ENCODE measurements around the gene IFITM1. TPM values are rescaled to one million over a fixed set of nuclear protein-coding genes. Genes with fewer than 3 reads are reported as not detected.
"Not testable (repeated sequence)": the region's sequence is repeated elsewhere in the genome, so short reads cannot be mapped to it uniquely, and the experiment has no call there.

IFITM1 gene
- total RNA-seq, 6 donors from 2014 or later: 16.8 to 119 (median 74.5) TPM

- no peak overlapping the region for H3K4me3 ChIP-seq
- WGBS, 2 donors: 61 to 67% methylated on average over 5 of the region's 5 CpGs
- H3K9me3 ChIP-seq: no peaks in the 10 kb centered on the region
- no peak for ATAC-seq (ENCODE audit: low FRiP score in 2 of 2)
- no peak for DNase-seq
- TF ChIP-seq CTCF (IDR thresholded peaks at IDR 0.05): no peak
- TF ChIP-seq POLR2A (IDR thresholded peaks at IDR 0.05): no peak
- TF ChIP-seq EP300 (IDR thresholded peaks at IDR 0.05): no peak
- no peak for TF ChIP-seq POLR2AphosphoS5 (IDR thresholded peaks at IDR 0.05)
- H3K27ac ChIP-seq: peak overlapping the region in 2 of 4 donors; percentile 25 to 51
- H3K36me3 ChIP-seq: no peaks in the 10 kb centered on the region
- H3K4me1 ChIP-seq: peaks cover 9 to 12% (median 10%) of the 10 kb centered on the region in 4 donors
- H3K27me3 ChIP-seq: no peaks in the 10 kb centered on the region
Measured at GRCh38 chr11:340539-341512, 27.0 kb downstream of the IFITM1 start.

DNA sequence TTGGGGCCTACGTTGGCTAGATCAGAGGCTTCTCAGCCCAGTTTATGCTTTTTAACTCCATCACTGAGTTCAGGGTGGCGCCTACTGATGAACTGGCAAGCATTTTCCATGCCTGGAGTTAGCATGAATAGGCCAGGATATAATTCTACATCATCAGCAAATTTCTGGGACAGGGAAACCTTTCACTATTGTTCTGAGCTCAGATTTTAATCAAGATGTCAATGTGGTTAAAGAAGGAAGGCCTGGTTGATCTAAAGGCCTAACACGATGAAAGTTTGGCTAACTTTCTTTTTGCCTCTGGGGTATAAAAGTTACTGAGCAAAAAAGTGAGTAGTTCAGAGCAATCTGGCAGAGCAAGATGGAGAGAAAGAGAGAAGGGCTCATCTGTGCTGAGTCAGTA is 28.5 kb downstream of the IFITM1 start:
- Histone ChIP-seq H3K36me3 (no peaks in the 10 kb centered on the region), H3K27ac (peak overlapping the region in 3 of 4 donors; percentile 8 to 51 (median 25)), H3K4me1 (peaks cover 0 to 4% (median 0%) of the 10 kb centered on the region in 4 donors), H3K9me3 (no peaks in the 10 kb centered on the region), H3K27me3 (no peaks in the 10 kb centered on the region), H3K4me3 (no peak overlapping the region)
- ATAC-seq (ENCODE audit: low FRiP score in 2 of 2) (no peak), DNase-seq (no peak)
- WGBS, 2 donors: 52 to 60% methylated on average over 3 of the region's 3 CpGs
- no peak for TF ChIP-seq POLR2A (IDR thresholded peaks at IDR 0.05)
- no peak for TF ChIP-seq CTCF (IDR thresholded peaks at IDR 0.05)
- no peak for TF ChIP-seq EP300 (IDR thresholded peaks at IDR 0.05)
- no peak for TF ChIP-seq POLR2AphosphoS5 (IDR thresholded peaks at IDR 0.05)

GRCh38 chr11:344836-345578 is 31.2 kb downstream of the IFITM1 start:
- DNase-seq: no peak
- Histone ChIP-seq H3K27ac (no peak overlapping the region), H3K4me3 (no peak overlapping the region), H3K4me1 (peaks cover 0 to 4% (median 0%) of the 10 kb centered on the region in 4 donors), H3K9me3 (no peaks in the 10 kb centered on the region), H3K36me3 (no peaks in the 10 kb centered on the region), H3K27me3 (no peaks in the 10 kb centered on the region)
- TF ChIP-seq EP300 (IDR thresholded peaks at IDR 0.05) (no peak), POLR2AphosphoS5 (IDR thresholded peaks at IDR 0.05) (no peak), POLR2A (IDR thresholded peaks at IDR 0.05) (no peak), CTCF (IDR thresholded peaks at IDR 0.05) (no peak)
- WGBS, 2 donors: 88 to 93% methylated on average over 11 of the region's 11 CpGs
- no peak for ATAC-seq (ENCODE audit: low FRiP score in 2 of 2)

- 78 to 90% methylated on average over 3 of the region's 3 CpGs for WGBS, 2 donors
- ATAC-seq (ENCODE audit: low FRiP score in 2 of 2): no peak
Measured at GRCh38 chr11:346529-346928, 32.7 kb downstream of the IFITM1 start.

DNA sequence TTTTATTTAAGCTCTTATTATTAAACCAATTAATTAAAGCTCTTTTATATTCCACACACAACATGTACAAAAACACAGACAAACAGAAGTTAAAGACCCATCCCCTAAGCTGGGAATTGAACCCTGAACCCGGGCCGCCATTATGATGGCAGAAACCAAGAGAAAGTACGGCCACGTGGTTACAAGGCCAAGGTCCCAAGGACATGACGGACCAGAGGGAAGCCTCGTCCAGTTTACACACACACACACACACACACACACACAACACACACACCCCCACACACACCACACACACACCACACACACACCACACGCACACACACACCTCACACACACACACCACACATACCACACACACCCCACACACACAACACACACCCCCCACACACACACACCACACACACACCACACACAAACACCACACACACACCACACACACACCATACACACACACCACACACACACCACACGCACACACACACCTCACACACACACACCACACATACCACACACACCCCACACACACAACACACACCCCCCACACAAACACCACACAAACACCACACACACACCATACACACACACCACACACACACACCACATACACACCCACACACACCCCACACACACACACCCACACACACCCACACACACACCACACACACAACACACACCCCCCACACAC is 35.6 kb downstream of the IFITM1 start:
- peaks cover 13 to 19% (median 17%) of the 10 kb centered on the region in 4 donors for H3K4me1 ChIP-seq
- not testable (repeated sequence) for DNase-seq; H3K4me3 ChIP-seq; H3K9me3 ChIP-seq; ATAC-seq (ENCODE audit: low FRiP score in 2 of 2); H3K27me3 ChIP-seq; H3K27ac ChIP-seq; H3K36me3 ChIP-seq
- 91 to 99% methylated on average over 8 of the region's 8 CpGs for WGBS, 2 donors

More at GRCh38 chr11:346529-346928, 32.7 kb downstream of the IFITM1 start:
- Histone ChIP-seq H3K9me3 (no peaks in the 10 kb centered on the region), H3K27me3 (no peaks in the 10 kb centered on the region), H3K4me1 (peaks cover 0 to 2% (median 0%) of the 10 kb centered on the region in 4 donors), H3K36me3 (no peaks in the 10 kb centered on the region), H3K27ac (no peak overlapping the region), H3K4me3 (no peak overlapping the region)
- TF ChIP-seq POLR2A (IDR thresholded peaks at IDR 0.05) (no peak), CTCF (IDR thresholded peaks at IDR 0.05) (no peak), POLR2AphosphoS5 (IDR thresholded peaks at IDR 0.05) (no peak), EP300 (IDR thresholded peaks at IDR 0.05) (no peak)
- DNase-seq: no peak

DNA sequence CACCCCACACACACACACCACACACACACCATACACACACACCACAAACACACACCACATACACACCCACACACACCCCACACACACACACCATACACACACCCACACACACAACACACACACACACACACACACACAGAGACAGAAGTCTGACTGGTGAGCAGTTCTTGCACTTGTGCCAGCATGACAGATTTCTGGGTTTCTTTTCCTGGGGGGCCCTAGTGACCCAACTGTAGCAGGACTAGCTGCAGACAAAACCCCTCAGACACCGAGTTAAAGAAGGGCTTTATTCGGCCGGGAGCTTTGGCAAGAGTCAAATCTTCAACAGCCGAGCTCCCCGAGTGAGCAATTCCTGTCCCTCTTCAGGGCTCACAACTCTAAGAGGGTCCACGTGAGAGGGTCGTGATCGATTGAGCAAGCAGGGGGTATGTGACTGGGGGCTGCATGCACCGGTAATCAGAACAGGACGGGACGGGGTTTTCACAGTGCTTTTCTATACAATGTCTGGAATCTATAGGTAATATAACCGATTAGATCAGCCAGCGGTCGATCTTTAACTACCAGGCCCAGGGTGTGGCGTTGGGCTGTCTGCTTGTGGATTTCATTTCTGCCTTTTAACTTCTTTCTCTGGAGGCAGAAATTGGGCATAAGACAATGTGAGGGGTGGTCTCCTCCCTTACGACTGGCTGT is 36.3 kb downstream of the IFITM1 start:
- WGBS, 2 donors: 69 to 70% methylated on average over 15 to 16 of the region's 16 CpGs
- H3K27ac ChIP-seq; H3K27me3 ChIP-seq; ATAC-seq (ENCODE audit: low FRiP score in 2 of 2); DNase-seq; H3K9me3 ChIP-seq; H3K4me3 ChIP-seq; H3K36me3 ChIP-seq: not testable (repeated sequence)
- H3K4me1 ChIP-seq: peaks cover 19 to 26% (median 22%) of the 10 kb centered on the region in 4 donors
